Mesothelial cell of epicardium (in vitro differentiated cells): ENCODE measurements around the gene OOSP3. TPM values are rescaled to one million over a fixed set of nuclear protein-coding genes. Genes with fewer than 3 reads are reported as not detected.
"Not testable (repeated sequence)": the region's sequence is repeated elsewhere in the genome, so short reads cannot be mapped to it uniquely, and the experiment has no call there.

Experiments used
- DNase-seq, 2 experiments: peaks; one replicate each; pipeline ENCODE4 v3.0.0; 2021; ENCODE audit warnings: low spot score in 2 of 2; ENCODE audit not compliant: unreplicated experiment in 2 of 2
- H3K27ac Mint-ChIP-seq: 2 replicates; pipeline ENCODE4 v1.8.0; 2021; ENCODE audit warnings: mixed read lengths
- H3K27me3 Mint-ChIP-seq: 2 replicates; pipeline ENCODE4 v1.8.0; 2021; ENCODE audit warnings: low read depth, mixed read lengths
- H3K36me3 Mint-ChIP-seq: 2 replicates; pipeline ENCODE4 v1.8.0; 2021; ENCODE audit warnings: mixed read lengths
- H3K4me1 Mint-ChIP-seq: 2 replicates; pipeline ENCODE4 v1.8.0; 2021; ENCODE audit warnings: mixed read lengths
- H3K4me3 Mint-ChIP-seq: 2 replicates; pipeline ENCODE4 v1.8.0; 2021; ENCODE audit warnings: mild to moderate bottlenecking, moderate library complexity, mixed read lengths
- H3K9me3 Mint-ChIP-seq: 2 replicates; pipeline ENCODE4 v1.8.0; 2021; ENCODE audit warnings: mixed read lengths
- CTCF ChIP-seq: fragments of 200-600 bp; sonication (generic); IDR thresholded peaks from one replicate; pipeline ENCODE4 v1.5.0; 2021; ENCODE audit warnings: antibody characterized with exemption; ENCODE audit not compliant: unreplicated experiment
- total RNA-seq: library from RNA; stranded (reverse); gene quantifications from 3 replicates; pipeline ENCODE4 v1.2.1, GENCODE V29; 2021

Gene OOSP3
- total RNA-seq, 1 donor from 2014 or later = not detected

- no peak overlapping the region for H3K4me3 Mint-ChIP-seq
- no peaks in the 10 kb centered on the region for H3K27me3 Mint-ChIP-seq
- H3K4me1 Mint-ChIP-seq = no peaks in the 10 kb centered on the region
- peaks cover 5% of the 10 kb centered on the region for H3K9me3 Mint-ChIP-seq
- no peak for DNase-seq
- TF ChIP-seq CTCF = no peak
- no peaks in the 10 kb centered on the region for H3K36me3 Mint-ChIP-seq
- no peak overlapping the region for H3K27ac Mint-ChIP-seq
Measured at GRCh38 chr11:59901306-59901705, 22.7 kb downstream of the OOSP3 start.

GRCh38 chr11:59903569-59903968 is 25.0 kb downstream of the OOSP3 start:
- not testable (repeated sequence) for DNase-seq, H3K27me3 Mint-ChIP-seq, H3K9me3 Mint-ChIP-seq, H3K4me3 Mint-ChIP-seq, H3K27ac Mint-ChIP-seq, H3K36me3 Mint-ChIP-seq, H3K4me1 Mint-ChIP-seq

- Mint-ChIP-seq H3K4me1 (no peaks in the 10 kb centered on the region), H3K9me3 (peaks cover 34% of the 10 kb centered on the region), H3K36me3 (no peaks in the 10 kb centered on the region), H3K27ac (no peak overlapping the region), H3K4me3 (no peak overlapping the region), H3K27me3 (no peaks in the 10 kb centered on the region)
- DNase-seq = no peak
- no peak for TF ChIP-seq CTCF
Measured at GRCh38 chr11:59918480-59918879, 39.9 kb downstream of the OOSP3 start.

GRCh38 chr11:59918987-59919589 is 40.5 kb downstream of the OOSP3 start:
- no peaks in the 10 kb centered on the region for H3K4me1 Mint-ChIP-seq
- no peaks in the 10 kb centered on the region for H3K36me3 Mint-ChIP-seq
- no peaks in the 10 kb centered on the region for H3K27me3 Mint-ChIP-seq
- H3K4me3 Mint-ChIP-seq = no peak overlapping the region
- no peak overlapping the region for H3K27ac Mint-ChIP-seq
- no peak for TF ChIP-seq CTCF
- peaks cover 38% of the 10 kb centered on the region for H3K9me3 Mint-ChIP-seq
- no peak for DNase-seq

- Mint-ChIP-seq H3K27ac (no peak overlapping the region), H3K36me3 (no peaks in the 10 kb centered on the region), H3K4me3 (no peak overlapping the region), H3K9me3 (peaks cover 65% of the 10 kb centered on the region), H3K27me3 (no peaks in the 10 kb centered on the region), H3K4me1 (no peaks in the 10 kb centered on the region)
- DNase-seq = no peak
- TF ChIP-seq CTCF = no peak
Measured at GRCh38 chr11:59923813-59924212, 45.2 kb downstream of the OOSP3 start.

GRCh38 chr11:59931688-59932087 is 53.1 kb downstream of the OOSP3 start:
- Mint-ChIP-seq H3K36me3 (peaks cover 2% of the 10 kb centered on the region), H3K4me3 (no peak overlapping the region), H3K4me1 (no peaks in the 10 kb centered on the region), H3K27me3 (no peaks in the 10 kb centered on the region), H3K9me3 (peaks cover 28% of the 10 kb centered on the region), H3K27ac (no peak overlapping the region)
- DNase-seq = no peak
- no peak for TF ChIP-seq CTCF
